ENCODE data around the gene COBLL1. TPM values are rescaled to one million over a fixed set of nuclear protein-coding genes. Genes with fewer than 3 reads are reported as not detected.

Gene COBLL1
- total RNA-seq, 1 experiment from 2014 or later = 42.1 TPM

- BruUV-seq (replicated peaks) = no TSS peak
- intact Hi-C loops (cut with micrococcal nuclease; ENCODE audit: unreplicated experiment) = no loop called here
Observed at GRCh38 chr2:164760179-164760578, 81.4 kb downstream of the COBLL1 start.

GRCh38 chr2:164757934-164758695 lies 83.5 kb downstream of the COBLL1 start:
- no TSS peak for BruUV-seq (replicated peaks)
- TF ChIP-seq CTCF (IDR thresholded peaks at IDR 0.05; ENCODE audit: insufficient read depth in 1 of 2, low read depth in 1 of 2, low read length in 1 of 2, severe bottlenecking in 1 of 2, unreplicated experiment in 1 of 2) = no peak
- no peaks in the 10 kb centered on the region for H3K9me3 ChIP-seq
- peaks cover 11% of the 10 kb centered on the region; the same call in 1 of the 2 replicates for H3K4me1 ChIP-seq
- ChIA-PET CTCF (no interaction called here), POLR2A (interaction anchor here (0.6 kb wide), 1 partner anchor 90 kb away, joined by 6 read pairs; no protein-coding TSS in a partner anchor)
- H3K4me3 Mint-ChIP-seq (ENCODE audit: unreplicated experiment) = no peak overlapping the region
- no peaks in the 10 kb centered on the region for H3K36me3 Mint-ChIP-seq (ENCODE audit: insufficient read depth, unreplicated experiment)
- H3K27me3 ChIP-seq (replicated peaks; ENCODE audit: control insufficient read depth, insufficient read depth, low read length) = no peaks in the 10 kb centered on the region
- no peaks in the 10 kb centered on the region for H3K9me3 Mint-ChIP-seq (ENCODE audit: unreplicated experiment)
- no peak for DNase-seq
- peaks cover 19% of the 10 kb centered on the region for H3K4me1 Mint-ChIP-seq (ENCODE audit: low read depth, unreplicated experiment)
- no peaks in the 10 kb centered on the region for H3K36me3 ChIP-seq (ENCODE audit: control insufficient read depth, insufficient read depth, low read length)
- no peaks in the 10 kb centered on the region for H3K27me3 Mint-ChIP-seq (ENCODE audit: insufficient read depth, unreplicated experiment)
- no peak overlapping the region for H3K27ac Mint-ChIP-seq (ENCODE audit: unreplicated experiment)
- H3K4me3 ChIP-seq (ENCODE audit: low read depth, low read length) = no peak overlapping the region
- intact Hi-C loops (cut with micrococcal nuclease; ENCODE audit: unreplicated experiment) = loop anchor here (5.0 kb wide), 2 partner anchors 34 to 84 kb away; partner anchors contain the start of gene COBLL1

More at GRCh38 chr2:164760179-164760578, 81.4 kb downstream of the COBLL1 start:
- no peaks in the 10 kb centered on the region for H3K9me3 ChIP-seq
- ChIA-PET CTCF (no interaction called here), POLR2A (no interaction called here)
- no peaks in the 10 kb centered on the region for H3K9me3 Mint-ChIP-seq (ENCODE audit: unreplicated experiment)
- no peaks in the 10 kb centered on the region for H3K36me3 ChIP-seq (ENCODE audit: control insufficient read depth, insufficient read depth, low read length)
- DNase-seq = no peak
- H3K27me3 ChIP-seq (replicated peaks; ENCODE audit: control insufficient read depth, insufficient read depth, low read length) = no peaks in the 10 kb centered on the region
- no peaks in the 10 kb centered on the region for H3K36me3 Mint-ChIP-seq (ENCODE audit: insufficient read depth, unreplicated experiment)
- H3K4me1 Mint-ChIP-seq (ENCODE audit: low read depth, unreplicated experiment) = peaks cover 19% of the 10 kb centered on the region
- peaks cover 11% of the 10 kb centered on the region; the same call in 1 of the 2 replicates for H3K4me1 ChIP-seq
- no peak for TF ChIP-seq CTCF (IDR thresholded peaks at IDR 0.05; ENCODE audit: insufficient read depth in 1 of 2, low read depth in 1 of 2, low read length in 1 of 2, severe bottlenecking in 1 of 2, unreplicated experiment in 1 of 2)
- no peak overlapping the region for H3K4me3 Mint-ChIP-seq (ENCODE audit: unreplicated experiment)
- no peak overlapping the region for H3K27ac Mint-ChIP-seq (ENCODE audit: unreplicated experiment)
- no peak overlapping the region for H3K4me3 ChIP-seq (ENCODE audit: low read depth, low read length)
- no peaks in the 10 kb centered on the region for H3K27me3 Mint-ChIP-seq (ENCODE audit: insufficient read depth, unreplicated experiment)

GRCh38 chr2:164756773-164757172 lies 84.8 kb downstream of the COBLL1 start:
- Histone ChIP-seq H3K9me3 (no peaks in the 10 kb centered on the region), H3K4me3 (ENCODE audit: low read depth, low read length) (no peak overlapping the region), H3K27me3 (replicated peaks; ENCODE audit: control insufficient read depth, insufficient read depth, low read length) (no peaks in the 10 kb centered on the region), H3K36me3 (ENCODE audit: control insufficient read depth, insufficient read depth, low read length) (no peaks in the 10 kb centered on the region), H3K4me1 (peaks cover 11% of the 10 kb centered on the region; the same call in 1 of the 2 replicates)
- Mint-ChIP-seq H3K4me1 (ENCODE audit: low read depth, unreplicated experiment) (peaks cover 15% of the 10 kb centered on the region), H3K27me3 (ENCODE audit: insufficient read depth, unreplicated experiment) (no peaks in the 10 kb centered on the region), H3K9me3 (ENCODE audit: unreplicated experiment) (no peaks in the 10 kb centered on the region), H3K27ac (ENCODE audit: unreplicated experiment) (no peak overlapping the region), H3K36me3 (ENCODE audit: insufficient read depth, unreplicated experiment) (no peaks in the 10 kb centered on the region), H3K4me3 (ENCODE audit: unreplicated experiment) (no peak overlapping the region)
- intact Hi-C loops (cut with micrococcal nuclease; ENCODE audit: unreplicated experiment) = loop anchor here (5.0 kb wide), 2 partner anchors 36 to 86 kb away; partner anchors contain the start of gene COBLL1
- no TSS peak for BruUV-seq (replicated peaks)
- TF ChIP-seq CTCF (IDR thresholded peaks at IDR 0.05; ENCODE audit: insufficient read depth in 1 of 2, low read depth in 1 of 2, low read length in 1 of 2, severe bottlenecking in 1 of 2, unreplicated experiment in 1 of 2) = no peak
- no peak for DNase-seq
- POLR2A ChIA-PET = no interaction called here
- CTCF ChIA-PET = no interaction called here
